SU-DHL-6 (cell line): ENCODE measurements around the gene CCND3.

Source experiments
- CTCF ChIP-seq: fragments of 200-600 bp; sonication (generic); IDR thresholded peaks from one replicate; pipeline ENCODE4 v1.5.1; 2017; ENCODE audit warnings: antibody characterized with exemption, mild to moderate bottlenecking, low read length, moderate library complexity; ENCODE audit not compliant: insufficient read depth, poor library complexity, severe bottlenecking
- EZH2phosphoT487 ChIP-seq: fragments of 200-600 bp; sonication (generic), shearing (Covaris generic); conservative IDR thresholded peaks from 2 replicates; pipeline ENCODE4 v1.6.1; 2018; ENCODE audit warnings: mild to moderate bottlenecking, antibody characterized with exemption, low read length, moderate library complexity, mixed read lengths

DNA sequence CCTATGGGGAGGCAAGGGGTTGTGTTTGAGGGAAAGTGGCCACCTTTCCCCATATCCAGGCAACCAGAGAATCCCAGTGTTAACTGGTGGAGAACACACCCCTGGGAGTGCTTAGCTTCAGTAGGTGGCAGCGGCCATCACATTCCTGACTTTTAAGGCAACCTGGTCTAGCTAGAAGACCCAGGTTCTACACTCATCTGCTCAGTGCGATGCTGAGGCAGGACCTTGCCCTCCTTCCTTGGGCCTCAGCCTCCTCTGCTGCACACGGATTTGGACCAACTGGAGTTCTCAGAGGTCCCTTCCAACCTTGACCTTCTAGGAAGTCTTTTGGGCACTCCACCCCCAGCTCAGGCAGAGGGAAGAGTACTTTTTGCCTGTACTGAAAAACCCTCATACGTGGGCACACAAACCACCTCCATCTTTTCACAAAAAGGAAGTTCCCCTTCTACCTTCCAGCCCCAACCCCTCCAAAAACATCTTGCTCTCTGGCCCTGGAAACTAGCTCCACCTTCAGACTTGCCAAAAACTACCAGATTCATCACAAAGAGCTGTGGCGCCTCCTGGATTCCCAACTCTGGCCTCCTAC is 2.9 kb downstream of the CCND3 start:
- no peak for TF ChIP-seq CTCF
- TF ChIP-seq EZH2phosphoT487: no peak
